SK-N-SH treated with all-trans-retinoic acid at 6 μM for 48 hours (cell line): ENCODE data around the gene EPS8.

Experiments used
- ATAC-seq: fragments of 200-7000 bp; cut with Tn5 transposase; 3 replicates; pipeline ENCODE4 v1.9.1; 2020; ENCODE audit warnings: mild to moderate bottlenecking, moderate library complexity
- ARNTL ChIP-seq: fragments of 450-650 bp; formaldehyde crosslinking; IDR thresholded peaks from 2 replicates; pipeline ENCODE4 v1.5.0; 2020; ENCODE audit warnings: low read depth, mild to moderate bottlenecking, moderate library complexity, borderline replicate concordance
- CSDC2 ChIP-seq: fragments of 250-450 bp; sonication (Bioruptor Pico); IDR thresholded peaks from 2 replicates; pipeline ENCODE4 v1.5.0; 2020; ENCODE audit warnings: mild to moderate bottlenecking, moderate library complexity
- GLIS3 ChIP-seq: fragments of 250-450 bp; sonication (Bioruptor Pico); IDR thresholded peaks from 2 replicates; pipeline ENCODE4 v1.5.0; 2020; ENCODE audit warnings: mild to moderate bottlenecking, moderate library complexity
- ISL1 ChIP-seq: fragments of 250-450 bp; sonication (Bioruptor Pico); IDR thresholded peaks from 2 replicates; pipeline ENCODE4 v2.1.2; 2022; ENCODE audit warnings: mild to moderate bottlenecking, moderate library complexity
- OSR1 ChIP-seq: fragments of 250-450 bp; sonication (Bioruptor Pico); IDR thresholded peaks from 2 replicates; pipeline ENCODE4 v1.8.0; 2022; ENCODE audit warnings: moderate library complexity, mild to moderate bottlenecking, inconsistent platforms
- PPARA ChIP-seq: fragments of 250-450 bp; sonication (Bioruptor Pico); IDR thresholded peaks from 2 replicates; pipeline ENCODE4 v1.5.0; 2020; ENCODE audit warnings: mild to moderate bottlenecking, borderline replicate concordance
- RARB ChIP-seq: fragments of 250-450 bp; sonication (Bioruptor Pico); IDR thresholded peaks from 2 replicates; pipeline ENCODE4 v1.8.0; 2021; ENCODE audit warnings: mild to moderate bottlenecking, moderate library complexity
- SNAI2 ChIP-seq: fragments of 250-450 bp; sonication (Bioruptor Pico); IDR thresholded peaks from 2 replicates; pipeline ENCODE4 v1.5.0; 2020; ENCODE audit warnings: mild to moderate bottlenecking, moderate library complexity
- TCF4 ChIP-seq: fragments of 250-450 bp; sonication (Bioruptor Pico); IDR thresholded peaks from 2 replicates; pipeline ENCODE4 v1.8.0; 2021; ENCODE audit warnings: mild to moderate bottlenecking, moderate library complexity, borderline replicate concordance
- TOX ChIP-seq: fragments of 250-450 bp; sonication (Bioruptor Pico); IDR thresholded peaks from 2 replicates; pipeline ENCODE4 v1.8.0; 2021; ENCODE audit warnings: mild to moderate bottlenecking, moderate library complexity, borderline replicate concordance
- ZC3H10 ChIP-seq: fragments of 250-450 bp; sonication (Bioruptor Pico); IDR thresholded peaks from 2 replicates; pipeline ENCODE4 v1.5.1; 2021; ENCODE audit warnings: mild to moderate bottlenecking, moderate library complexity
- ZFP3 ChIP-seq: fragments of 250-450 bp; sonication (Bioruptor Pico); IDR thresholded peaks from 2 replicates; pipeline ENCODE4 v1.5.0; 2020; ENCODE audit warnings: mild to moderate bottlenecking, moderate library complexity
- ZFP30 ChIP-seq: fragments of 450-650 bp; formaldehyde crosslinking; IDR thresholded peaks from 2 replicates; pipeline ENCODE4 v1.5.0; 2022; ENCODE audit warnings: mild to moderate bottlenecking, moderate library complexity
- ZNF565 ChIP-seq: fragments of 450-650 bp; formaldehyde crosslinking; conservative IDR thresholded peaks from 2 replicates; pipeline ENCODE4 v1.5.0; 2020; ENCODE audit warnings: low read depth, mild to moderate bottlenecking, moderate library complexity
- ZNF70 ChIP-seq: fragments of 450-650 bp; formaldehyde crosslinking; IDR thresholded peaks from 2 replicates; pipeline ENCODE4 v1.5.0; 2020; ENCODE audit warnings: mild to moderate bottlenecking, moderate library complexity
- TF ChIP-seq, protein P1 (sequence below): fragments of 250-450 bp; sonication (Bioruptor Pico); IDR thresholded peaks from 2 replicates; pipeline ENCODE4 v1.5.0; 2020; ENCODE audit warnings: mild to moderate bottlenecking, moderate library complexity
- TF ChIP-seq, protein P2 (sequence below): fragments of 250-450 bp; sonication (Bioruptor Pico); IDR thresholded peaks from 2 replicates; pipeline ENCODE4 v1.8.0; 2020; ENCODE audit warnings: mild to moderate bottlenecking, moderate library complexity, borderline replicate concordance
- TF ChIP-seq, protein P3 (sequence below): fragments of 250-450 bp; sonication (Bioruptor Pico); IDR thresholded peaks from 2 replicates; pipeline ENCODE4 v1.5.1; 2021; ENCODE audit warnings: mild to moderate bottlenecking, moderate library complexity
- TF ChIP-seq, protein P4 (sequence below): fragments of 250-450 bp; sonication (Bioruptor Pico); IDR thresholded peaks from 2 replicates; pipeline ENCODE4 v1.8.0; 2021; ENCODE audit warnings: low read depth, mild to moderate bottlenecking, moderate library complexity, borderline replicate concordance

The EPS8 gene

DNA sequence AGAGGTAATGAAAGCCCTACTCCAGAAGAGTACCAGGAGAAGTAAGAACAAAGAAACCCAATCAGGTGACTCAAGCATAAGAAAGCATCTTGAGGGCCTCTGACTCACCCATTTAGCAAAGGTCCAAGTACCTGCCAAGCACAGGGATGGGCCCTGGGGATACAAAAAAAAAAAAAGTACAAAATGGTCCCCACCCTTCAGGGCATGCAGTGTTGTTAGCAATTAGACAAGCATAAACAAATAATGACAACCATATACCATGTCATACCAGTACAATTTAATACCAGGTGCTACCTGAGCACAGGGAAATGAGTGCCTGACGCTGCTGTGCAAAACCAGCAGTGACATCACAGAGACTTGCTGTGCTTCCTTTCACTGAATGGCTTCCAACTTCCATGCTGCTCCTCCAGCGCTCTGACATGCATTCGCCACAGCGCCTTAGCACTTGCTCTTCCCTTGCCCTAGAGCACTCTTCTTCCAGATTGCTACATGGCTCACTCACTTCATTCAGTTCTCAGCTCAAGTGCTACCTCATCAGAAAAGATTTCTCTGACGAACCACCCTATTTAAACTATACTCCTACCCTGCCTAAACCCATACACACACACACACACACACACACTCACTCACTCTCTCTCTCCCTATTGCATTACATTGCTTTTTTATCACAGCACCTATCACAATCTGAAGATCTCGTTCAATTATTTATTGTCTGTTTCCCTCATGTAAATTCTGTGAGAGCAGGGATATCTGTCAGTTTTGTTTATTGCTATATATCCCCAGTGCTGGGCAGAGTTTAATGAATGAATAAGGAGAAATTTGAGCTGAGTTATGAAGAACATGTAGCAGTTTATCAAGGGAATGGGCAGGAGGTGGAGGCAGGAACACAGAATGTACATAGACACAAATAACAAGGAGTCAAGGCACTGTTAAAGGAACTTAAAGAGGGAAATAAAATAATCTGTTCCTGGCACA lies 12.9 kb upstream of the EPS8 start (continued):
- TF ChIP-seq, protein P1, sequence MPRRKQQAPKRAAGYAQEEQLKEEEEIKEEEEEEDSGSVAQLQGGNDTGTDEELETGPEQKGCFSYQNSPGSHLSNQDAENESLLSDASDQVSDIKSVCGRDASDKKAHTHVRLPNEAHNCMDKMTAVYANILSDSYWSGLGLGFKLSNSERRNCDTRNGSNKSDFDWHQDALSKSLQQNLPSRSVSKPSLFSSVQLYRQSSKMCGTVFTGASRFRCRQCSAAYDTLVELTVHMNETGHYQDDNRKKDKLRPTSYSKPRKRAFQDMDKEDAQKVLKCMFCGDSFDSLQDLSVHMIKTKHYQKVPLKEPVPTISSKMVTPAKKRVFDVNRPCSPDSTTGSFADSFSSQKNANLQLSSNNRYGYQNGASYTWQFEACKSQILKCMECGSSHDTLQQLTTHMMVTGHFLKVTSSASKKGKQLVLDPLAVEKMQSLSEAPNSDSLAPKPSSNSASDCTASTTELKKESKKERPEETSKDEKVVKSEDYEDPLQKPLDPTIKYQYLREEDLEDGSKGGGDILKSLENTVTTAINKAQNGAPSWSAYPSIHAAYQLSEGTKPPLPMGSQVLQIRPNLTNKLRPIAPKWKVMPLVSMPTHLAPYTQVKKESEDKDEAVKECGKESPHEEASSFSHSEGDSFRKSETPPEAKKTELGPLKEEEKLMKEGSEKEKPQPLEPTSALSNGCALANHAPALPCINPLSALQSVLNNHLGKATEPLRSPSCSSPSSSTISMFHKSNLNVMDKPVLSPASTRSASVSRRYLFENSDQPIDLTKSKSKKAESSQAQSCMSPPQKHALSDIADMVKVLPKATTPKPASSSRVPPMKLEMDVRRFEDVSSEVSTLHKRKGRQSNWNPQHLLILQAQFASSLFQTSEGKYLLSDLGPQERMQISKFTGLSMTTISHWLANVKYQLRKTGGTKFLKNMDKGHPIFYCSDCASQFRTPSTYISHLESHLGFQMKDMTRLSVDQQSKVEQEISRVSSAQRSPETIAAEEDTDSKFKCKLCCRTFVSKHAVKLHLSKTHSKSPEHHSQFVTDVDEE (CRISPR knock-in tag) = no peak
- no peak for TF ChIP-seq ARNTL
- TF ChIP-seq ZNF70 (CRISPR knock-in tag) = no peak
- no peak for TF ChIP-seq TOX (CRISPR knock-in tag)

DNA sequence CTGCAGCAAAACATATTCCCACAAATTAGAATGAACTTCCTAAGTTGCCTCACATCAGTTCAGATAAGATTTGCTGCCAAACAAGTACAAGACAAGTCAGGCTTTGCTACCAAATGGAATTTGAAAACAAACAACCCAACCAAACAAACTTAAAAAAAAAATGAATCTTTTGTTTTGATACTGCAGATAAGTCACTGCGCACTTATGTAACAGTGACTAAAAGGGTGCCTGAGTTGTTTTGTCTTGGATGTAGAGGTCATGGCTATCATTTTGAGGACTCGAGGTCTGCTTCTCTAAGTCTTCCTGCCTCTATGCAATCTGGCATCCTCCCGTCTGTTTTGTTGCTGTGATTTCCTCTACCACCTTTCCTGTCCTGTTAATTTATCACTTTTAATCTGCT lies 11.1 kb upstream of the EPS8 start:
- ATAC-seq = no peak
- TF ChIP-seq, protein P2, sequence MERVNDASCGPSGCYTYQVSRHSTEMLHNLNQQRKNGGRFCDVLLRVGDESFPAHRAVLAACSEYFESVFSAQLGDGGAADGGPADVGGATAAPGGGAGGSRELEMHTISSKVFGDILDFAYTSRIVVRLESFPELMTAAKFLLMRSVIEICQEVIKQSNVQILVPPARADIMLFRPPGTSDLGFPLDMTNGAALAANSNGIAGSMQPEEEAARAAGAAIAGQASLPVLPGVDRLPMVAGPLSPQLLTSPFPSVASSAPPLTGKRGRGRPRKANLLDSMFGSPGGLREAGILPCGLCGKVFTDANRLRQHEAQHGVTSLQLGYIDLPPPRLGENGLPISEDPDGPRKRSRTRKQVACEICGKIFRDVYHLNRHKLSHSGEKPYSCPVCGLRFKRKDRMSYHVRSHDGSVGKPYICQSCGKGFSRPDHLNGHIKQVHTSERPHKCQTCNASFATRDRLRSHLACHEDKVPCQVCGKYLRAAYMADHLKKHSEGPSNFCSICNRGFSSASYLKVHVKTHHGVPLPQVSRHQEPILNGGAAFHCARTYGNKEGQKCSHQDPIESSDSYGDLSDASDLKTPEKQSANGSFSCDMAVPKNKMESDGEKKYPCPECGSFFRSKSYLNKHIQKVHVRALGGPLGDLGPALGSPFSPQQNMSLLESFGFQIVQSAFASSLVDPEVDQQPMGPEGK = no peak
- TF ChIP-seq ZNF565 = no peak
- no peak for TF ChIP-seq CSDC2 (CRISPR knock-in tag)
- TF ChIP-seq RARB (CRISPR knock-in tag) = no peak
- no peak for TF ChIP-seq TOX (CRISPR knock-in tag)
- TF ChIP-seq ZNF70 (CRISPR knock-in tag) = no peak
- no peak for TF ChIP-seq SNAI2 (CRISPR knock-in tag)
- no peak for TF ChIP-seq OSR1 (CRISPR knock-in tag)
- TF ChIP-seq PPARA (CRISPR knock-in tag) = no peak
- TF ChIP-seq, protein P3, sequence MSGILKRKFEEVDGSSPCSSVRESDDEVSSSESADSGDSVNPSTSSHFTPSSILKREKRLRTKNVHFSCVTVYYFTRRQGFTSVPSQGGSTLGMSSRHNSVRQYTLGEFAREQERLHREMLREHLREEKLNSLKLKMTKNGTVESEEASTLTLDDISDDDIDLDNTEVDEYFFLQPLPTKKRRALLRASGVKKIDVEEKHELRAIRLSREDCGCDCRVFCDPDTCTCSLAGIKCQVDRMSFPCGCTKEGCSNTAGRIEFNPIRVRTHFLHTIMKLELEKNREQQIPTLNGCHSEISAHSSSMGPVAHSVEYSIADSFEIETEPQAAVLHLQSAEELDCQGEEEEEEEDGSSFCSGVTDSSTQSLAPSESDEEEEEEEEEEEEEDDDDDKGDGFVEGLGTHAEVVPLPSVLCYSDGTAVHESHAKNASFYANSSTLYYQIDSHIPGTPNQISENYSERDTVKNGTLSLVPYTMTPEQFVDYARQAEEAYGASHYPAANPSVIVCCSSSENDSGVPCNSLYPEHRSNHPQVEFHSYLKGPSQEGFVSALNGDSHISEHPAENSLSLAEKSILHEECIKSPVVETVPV (CRISPR knock-in tag) = no peak
- TF ChIP-seq ZC3H10 (CRISPR knock-in tag) = no peak

DNA sequence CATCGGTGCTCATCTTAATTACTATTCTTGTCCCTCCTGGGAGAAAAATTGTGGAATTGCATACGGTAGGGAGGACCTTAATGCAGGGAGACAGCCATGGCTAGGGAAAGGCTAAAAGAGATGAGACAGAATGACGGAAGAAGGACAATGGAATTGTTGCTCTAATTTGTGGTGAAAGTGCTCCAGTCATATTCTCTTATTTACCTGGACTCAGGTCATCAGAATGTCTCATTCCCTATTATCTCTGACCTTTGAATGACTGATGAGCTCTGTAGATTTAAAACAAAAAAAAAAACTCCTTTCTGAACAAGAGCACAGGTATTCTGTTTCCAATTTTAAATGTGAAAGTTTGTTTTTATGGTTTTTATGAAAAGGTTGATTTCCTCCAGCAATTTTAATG lies 8.6 kb upstream of the EPS8 start:
- TF ChIP-seq ZFP30 (no peak), ZFP3 (CRISPR knock-in tag) (no peak), PPARA (CRISPR knock-in tag) (no peak), TOX (CRISPR knock-in tag) (no peak), TCF4 (CRISPR knock-in tag) (no peak), ISL1 (no peak), GLIS3 (CRISPR knock-in tag) (no peak), ZC3H10 (CRISPR knock-in tag) (no peak)
- TF ChIP-seq, protein P2 = no peak
- TF ChIP-seq, protein P1 (CRISPR knock-in tag) = no peak
- TF ChIP-seq, protein P4, sequence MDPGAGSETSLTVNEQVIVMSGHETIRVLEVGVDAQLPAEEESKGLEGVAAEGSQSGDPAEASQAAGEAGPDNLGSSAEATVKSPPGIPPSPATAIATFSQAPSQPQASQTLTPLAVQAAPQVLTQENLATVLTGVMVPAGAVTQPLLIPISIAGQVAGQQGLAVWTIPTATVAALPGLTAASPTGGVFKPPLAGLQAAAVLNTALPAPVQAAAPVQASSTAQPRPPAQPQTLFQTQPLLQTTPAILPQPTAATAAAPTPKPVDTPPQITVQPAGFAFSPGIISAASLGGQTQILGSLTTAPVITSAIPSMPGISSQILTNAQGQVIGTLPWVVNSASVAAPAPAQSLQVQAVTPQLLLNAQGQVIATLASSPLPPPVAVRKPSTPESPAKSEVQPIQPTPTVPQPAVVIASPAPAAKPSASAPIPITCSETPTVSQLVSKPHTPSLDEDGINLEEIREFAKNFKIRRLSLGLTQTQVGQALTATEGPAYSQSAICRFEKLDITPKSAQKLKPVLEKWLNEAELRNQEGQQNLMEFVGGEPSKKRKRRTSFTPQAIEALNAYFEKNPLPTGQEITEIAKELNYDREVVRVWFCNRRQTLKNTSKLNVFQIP (CRISPR knock-in tag) = no peak
- no peak for ATAC-seq
